BLaER1 treated with 17β-estradiol and CSF1 and Interleukin-3, amounts not matched to agents 10 nM and 100 nM (cell line): ENCODE results near the gene SPATA2.
A peak's percentile ranks its signal among the peaks of the same experiment; 100 is the strongest.

Experiments used
- H3K27ac ChIP-seq, 11 experiments: shearing (Covaris generic); formaldehyde crosslinking; 2 replicates each; pipeline ENCODE4 v1.8.1; 2022
- H3K27me3 ChIP-seq, 11 experiments: shearing (Covaris generic); formaldehyde crosslinking; 2 replicates each; pipeline ENCODE4 v1.8.1; 2022
- H3K36me3 ChIP-seq, 11 experiments: shearing (Covaris generic); formaldehyde crosslinking; 2 replicates each; pipeline ENCODE4 v1.8.1; 2022
- H3K4me1 ChIP-seq, 10 experiments: shearing (Covaris generic); formaldehyde crosslinking; 2 replicates each; pipeline ENCODE4 v1.8.1; 2022
- H3K4me2 ChIP-seq, 11 experiments: shearing (Covaris generic); formaldehyde crosslinking; 2 replicates each; pipeline ENCODE4 v1.8.1; 2022
- H3K4me3 ChIP-seq, 10 experiments: shearing (Covaris generic); formaldehyde crosslinking; 2 replicates each; pipeline ENCODE4 v1.8.1; 2022
- H3K9ac ChIP-seq, 11 experiments: shearing (Covaris generic); formaldehyde crosslinking; 2 replicates each; pipeline ENCODE4 v1.8.1; 2022
- H3K9me3 ChIP-seq, 11 experiments: shearing (Covaris generic); formaldehyde crosslinking; replicated peaks in 1 of 11; 2 replicates each; pipeline ENCODE4 v1.8.1; 2022
- H4K20me1 ChIP-seq, 11 experiments: shearing (Covaris generic); formaldehyde crosslinking; 2 replicates each; pipeline ENCODE4 v1.8.1; 2022
- Cebpa-rat ChIP-seq, 11 experiments: shearing (Covaris generic); IDR thresholded peaks; 2 replicates each; pipeline ENCODE4 v1.8.1; 2022

The SPATA2 gene

DNA sequence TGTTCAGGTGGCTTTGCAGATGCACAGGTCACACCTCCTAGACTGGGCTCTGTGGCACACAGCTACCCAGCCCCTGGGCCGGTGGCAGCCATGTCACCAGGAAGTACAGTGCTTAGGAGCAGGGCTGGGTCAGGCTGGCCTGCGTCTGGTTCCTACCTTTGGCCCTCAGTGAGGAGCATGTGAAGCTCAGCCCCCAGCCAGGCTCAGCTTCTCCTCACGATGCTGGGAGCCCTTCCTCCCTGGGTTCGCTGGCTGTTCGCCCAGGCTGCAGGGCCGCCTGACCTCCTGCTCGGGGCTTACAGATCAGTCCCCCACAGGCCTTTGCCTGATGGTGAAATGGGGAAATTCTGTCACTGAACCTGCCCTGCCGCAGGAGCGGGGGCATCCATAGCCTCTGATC is 23.1 kb downstream of the SPATA2 start:
- Histone ChIP-seq H4K20me1 (peaks cover 0 to 14% (median 0%) of the 10 kb centered on the region in 11 experiments; a peak in 5 of 22 replicates), H3K27me3 (no peaks in the 10 kb centered on the region), H3K36me3 (no peaks in the 10 kb centered on the region; a peak in 1 of 22 replicates), H3K9ac (peak overlapping the region in 8 of 11 experiments; percentile 22 to 79 (median 31); a peak in 12 of 22 replicates), H3K4me1 (peaks cover 63 to 86% (median 82%) of the 10 kb centered on the region in 10 experiments), H3K4me2 (peak overlapping the region; percentile 31 to 92 (median 56)), H3K4me3 (no peak overlapping the region), H3K9me3 (peaks cover 0 to 1% (median 0%) of the 10 kb centered on the region in 11 experiments; a peak in 5 of 22 replicates), H3K27ac (peak overlapping the region in 9 of 11 experiments; percentile 2 to 88 (median 59); a peak in 17 of 22 replicates)
- TF ChIP-seq Cebpa-rat (IDR thresholded peaks at IDR 0.05), result no peak

DNA sequence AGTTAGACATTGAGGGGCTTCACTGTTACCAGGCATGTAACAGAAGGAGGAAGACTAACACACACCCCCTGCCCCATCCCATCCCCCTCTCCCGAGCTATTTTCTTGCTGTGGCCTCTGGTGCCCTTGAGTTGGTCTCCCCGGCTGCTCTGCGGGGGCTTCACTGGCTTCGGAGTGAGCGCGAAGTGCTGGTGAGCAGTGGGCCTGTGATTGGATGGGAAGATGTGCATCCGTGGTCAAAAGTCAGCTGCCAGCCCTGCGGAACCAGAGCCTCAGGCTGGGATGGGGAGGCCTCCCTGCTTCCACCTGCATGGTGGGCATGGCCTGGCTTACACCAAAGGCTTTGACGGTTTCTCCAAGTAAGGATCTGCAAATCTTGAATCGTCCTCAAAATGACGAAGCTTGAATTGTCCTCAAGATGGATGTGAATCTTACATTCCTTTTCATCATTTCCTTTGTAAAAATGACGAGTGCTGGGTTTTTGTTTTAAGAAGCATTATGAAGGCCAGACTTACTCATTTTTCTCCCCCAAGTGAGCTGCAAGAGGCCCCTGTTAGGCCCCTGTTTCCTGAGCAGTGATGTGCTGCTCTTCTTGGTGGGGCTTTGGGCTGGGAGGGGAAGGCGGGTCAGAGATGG is 23.7 kb downstream of the SPATA2 start:
- peaks cover 0 to 19% (median 0%) of the 10 kb centered on the region in 11 experiments; a peak in 5 of 22 replicates for H4K20me1 ChIP-seq
- H3K36me3 ChIP-seq, result peaks cover 0 to 2% (median 0%) of the 10 kb centered on the region in 11 experiments; a peak in 1 of 22 replicates
- no peak overlapping the region for H3K4me3 ChIP-seq
- no peak for TF ChIP-seq Cebpa-rat (IDR thresholded peaks at IDR 0.05)
- peak overlapping the region in 4 of 11 experiments; percentile 5 to 79 (median 42); a peak in 4 of 22 replicates for H3K9ac ChIP-seq
- H3K4me2 ChIP-seq, result peak overlapping the region; percentile 31 to 92 (median 79); a peak in 15 of 22 replicates
- H3K9me3 ChIP-seq, result no peaks in the 10 kb centered on the region
- no peaks in the 10 kb centered on the region for H3K27me3 ChIP-seq
- H3K4me1 ChIP-seq, result peaks cover 70 to 91% (median 87%) of the 10 kb centered on the region in 10 experiments
- peak overlapping the region in 8 of 11 experiments; percentile 7 to 88 (median 82); a peak in 14 of 22 replicates for H3K27ac ChIP-seq

DNA sequence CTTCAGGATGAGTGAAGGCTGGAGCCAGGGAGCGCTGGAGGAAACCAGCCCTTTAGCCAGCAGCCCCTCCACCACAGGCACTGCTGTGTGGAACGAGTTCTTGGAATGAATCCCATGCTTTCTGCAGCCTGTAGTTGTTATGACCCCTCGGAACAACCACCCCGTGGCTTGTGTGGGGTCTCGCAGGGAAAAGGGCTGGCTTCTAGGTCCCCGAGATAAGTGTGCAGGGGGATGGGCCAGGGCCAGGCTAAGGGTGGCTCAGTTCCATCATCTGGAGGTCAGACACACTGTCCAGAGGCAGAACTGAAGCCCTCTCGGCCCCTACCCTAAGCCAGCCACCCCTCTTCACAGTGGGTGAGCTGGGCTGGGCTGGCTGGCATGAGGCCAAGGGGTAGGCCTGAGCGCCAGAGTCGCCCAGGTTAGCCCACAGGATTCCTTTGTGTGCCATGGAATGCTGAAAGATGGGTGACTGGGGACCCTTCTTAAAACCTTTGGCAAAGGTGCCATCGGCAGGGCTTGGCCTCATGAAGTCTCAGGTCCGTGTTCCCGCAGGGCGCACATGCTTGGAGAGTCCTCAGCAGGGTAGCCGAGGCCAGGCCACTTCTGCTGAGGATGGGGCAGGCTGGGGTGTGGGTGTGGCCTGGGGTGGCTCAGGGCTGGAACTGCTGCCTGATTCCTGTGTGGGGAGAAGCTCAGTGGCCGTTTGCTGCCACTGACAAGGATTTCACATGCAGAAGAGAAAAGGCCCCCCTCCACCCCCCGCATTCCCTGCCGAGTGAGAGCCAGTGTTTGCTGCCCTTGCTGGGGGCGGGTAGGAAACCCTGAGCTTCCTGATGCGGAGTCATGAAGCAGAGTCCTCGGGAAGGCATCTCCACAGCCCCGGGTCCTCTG is 24.6 kb downstream of the SPATA2 start:
- peaks cover 0 to 8% (median under 1%) of the 10 kb centered on the region in 11 experiments; a peak in 8 of 22 replicates for H3K36me3 ChIP-seq
- H3K27ac ChIP-seq, result peak overlapping the region in 9 of 11 experiments; percentile 1 to 88 (median 79); a peak in 16 of 22 replicates
- peak overlapping the region in 7 of 11 experiments; percentile 5 to 81 (median 63); a peak in 11 of 22 replicates for H3K9ac ChIP-seq
- peaks cover 0 to 21% (median 0%) of the 10 kb centered on the region in 11 experiments; a peak in 5 of 22 replicates for H4K20me1 ChIP-seq
- peak overlapping the region in 10 of 11 experiments; percentile 45 to 92 (median 80); a peak in 18 of 22 replicates for H3K4me2 ChIP-seq
- H3K4me3 ChIP-seq, result no peak overlapping the region
- H3K27me3 ChIP-seq, result no peaks in the 10 kb centered on the region
- no peak for TF ChIP-seq Cebpa-rat (IDR thresholded peaks at IDR 0.05)
- H3K9me3 ChIP-seq, result no peaks in the 10 kb centered on the region
- peaks cover 78 to 91% (median 86%) of the 10 kb centered on the region in 10 experiments for H3K4me1 ChIP-seq

DNA sequence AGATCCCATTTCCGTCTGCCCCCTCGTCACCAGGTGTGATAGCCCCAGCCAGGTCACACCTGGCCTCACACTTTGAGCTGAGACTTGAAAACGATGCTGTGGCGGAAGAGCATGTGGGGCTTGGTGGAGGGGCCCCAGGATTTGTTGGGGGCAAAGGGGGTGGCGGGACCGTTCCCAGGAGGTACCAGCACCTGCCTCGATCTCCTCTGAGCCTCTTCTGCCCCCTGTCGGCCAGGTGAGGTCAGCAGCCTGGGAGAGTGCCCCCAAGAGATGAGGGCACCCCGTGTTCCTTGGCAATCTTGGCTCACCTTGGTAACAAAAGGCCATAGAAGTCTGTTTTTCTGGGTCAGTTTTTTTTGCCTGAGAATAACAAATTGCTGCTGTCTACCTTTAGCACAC is 25.4 kb downstream of the SPATA2 start:
- peak overlapping the region in 1 of 10 experiments; percentile 18; a peak in 1 of 20 replicates for H3K4me3 ChIP-seq
- peaks cover 0 to 21% (median 0%) of the 10 kb centered on the region in 11 experiments; a peak in 5 of 22 replicates for H4K20me1 ChIP-seq
- H3K27ac ChIP-seq, result peak overlapping the region in 9 of 11 experiments; percentile 52 to 88 (median 79); a peak in 17 of 22 replicates
- H3K4me2 ChIP-seq, result peak overlapping the region; percentile 73 to 92 (median 81)
- H3K9me3 ChIP-seq, result no peaks in the 10 kb centered on the region
- peaks cover 83 to 95% (median 87%) of the 10 kb centered on the region in 10 experiments for H3K4me1 ChIP-seq
- H3K27me3 ChIP-seq, result no peaks in the 10 kb centered on the region
- H3K36me3 ChIP-seq, result peaks cover 2 to 16% (median 8%) of the 10 kb centered on the region in 11 experiments; a peak in 14 of 22 replicates
- TF ChIP-seq Cebpa-rat (IDR thresholded peaks at IDR 0.05), result no peak
- peak overlapping the region in 9 of 11 experiments; percentile 30 to 81 (median 70); a peak in 16 of 22 replicates for H3K9ac ChIP-seq

DNA sequence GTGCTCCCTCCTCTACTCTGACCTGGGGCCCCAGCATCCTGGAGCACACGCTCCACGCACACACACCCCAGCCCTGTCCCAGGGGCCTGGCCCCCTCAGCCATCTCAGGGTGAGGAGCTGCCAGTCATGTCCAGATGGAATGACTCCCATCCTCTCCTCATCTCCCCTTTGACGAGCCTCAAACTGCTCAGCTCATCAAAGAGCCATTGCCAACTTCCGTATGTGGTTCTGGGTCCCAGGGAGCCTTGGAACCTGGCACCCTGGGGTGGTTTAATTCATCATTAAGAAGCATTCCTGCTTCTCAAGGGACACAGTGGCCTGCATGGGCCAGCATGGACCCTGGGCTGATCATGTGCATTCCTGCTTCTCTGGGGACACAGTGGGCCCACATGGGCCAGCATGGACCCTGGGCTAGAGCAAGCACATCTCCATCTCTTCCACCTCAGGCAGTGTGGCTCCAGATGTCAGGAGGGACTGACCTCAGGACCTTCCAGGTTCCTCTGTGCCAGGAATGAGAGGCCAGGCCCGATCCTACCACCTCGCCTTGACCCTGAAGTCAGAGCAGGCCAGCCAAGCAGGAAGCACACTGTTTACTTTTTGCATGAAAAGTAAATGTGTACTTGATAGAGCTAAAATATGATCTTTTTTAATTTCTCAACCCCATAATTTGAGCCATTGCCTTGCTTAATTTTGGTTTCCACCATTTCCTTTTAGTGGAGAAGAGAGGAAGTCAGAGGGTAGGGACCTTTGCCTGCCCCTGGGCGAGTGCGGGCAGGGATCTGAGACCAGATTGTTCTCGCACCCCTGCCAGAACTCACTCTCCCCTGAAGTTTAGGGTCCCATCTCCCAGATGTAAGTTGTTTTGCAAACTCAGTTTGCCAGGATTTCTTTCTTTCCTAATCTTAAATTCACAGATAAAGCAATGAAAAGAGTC is 26.1 kb downstream of the SPATA2 start:
- 0 out of 22 replicates have a peak, but pooled peaks of 1 of the 11 experiments have one; percentile 21 for TF ChIP-seq Cebpa-rat (IDR thresholded peaks at IDR 0.05)
- Histone ChIP-seq H3K36me3 (peaks cover 9 to 22% (median 15%) of the 10 kb centered on the region in 11 experiments; a peak in 17 of 22 replicates), H3K27me3 (no peaks in the 10 kb centered on the region), H3K4me3 (peak overlapping the region in 2 of 10 experiments; percentile 1 to 18; a peak in 2 of 20 replicates), H3K4me2 (peak overlapping the region; percentile 73 to 92 (median 81)), H3K4me1 (peaks cover 80 to 100% (median 93%) of the 10 kb centered on the region in 10 experiments), H3K9ac (peak overlapping the region in 10 of 11 experiments; percentile 16 to 81 (median 67); a peak in 19 of 22 replicates), H3K27ac (peak overlapping the region in 9 of 11 experiments; percentile 52 to 88 (median 79); a peak in 18 of 22 replicates), H4K20me1 (peaks cover 0 to 21% (median 0%) of the 10 kb centered on the region in 11 experiments; a peak in 5 of 22 replicates), H3K9me3 (no peaks in the 10 kb centered on the region)

DNA sequence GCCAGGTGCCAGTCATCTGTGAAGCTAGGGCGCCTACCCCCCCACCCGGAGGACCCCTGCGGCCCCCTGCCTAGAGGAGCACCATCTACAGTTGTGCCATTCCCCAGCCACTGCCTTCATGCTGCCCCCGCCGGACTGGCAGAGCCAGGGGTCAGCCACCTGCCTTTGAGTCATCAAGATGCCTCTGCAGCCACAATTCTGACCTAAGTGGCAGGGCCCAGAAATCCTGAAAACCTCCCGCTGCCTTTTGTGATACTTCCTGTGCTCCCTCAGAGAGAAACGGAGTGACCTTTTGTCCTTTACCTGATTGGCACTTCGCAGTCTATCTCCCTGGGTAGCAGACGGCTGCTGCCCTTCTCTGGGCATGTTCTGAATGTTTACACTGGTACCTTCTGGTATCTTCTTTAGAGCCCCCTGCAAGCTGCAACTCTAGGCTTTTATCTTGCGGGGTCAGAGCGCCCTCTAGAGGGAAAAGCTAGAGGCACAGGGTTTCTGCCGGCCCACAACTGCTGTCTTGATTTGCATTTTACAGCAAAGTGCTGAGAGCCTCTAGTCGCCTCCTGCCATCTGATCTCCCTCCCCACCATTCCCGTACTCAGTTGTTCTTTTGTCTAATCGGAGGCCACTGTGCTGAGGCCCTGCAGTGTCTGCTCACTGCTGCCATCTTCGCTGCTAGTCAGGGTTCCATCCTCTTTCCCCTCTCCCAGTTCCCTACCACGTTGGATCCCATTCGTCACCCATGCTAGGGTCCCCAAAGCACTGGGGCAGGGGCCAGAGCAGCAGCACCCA is 26.9 kb downstream of the SPATA2 start:
- Histone ChIP-seq H3K4me2 (peak overlapping the region; percentile 73 to 92 (median 81)), H3K4me3 (no peak overlapping the region; a peak in 1 of 20 replicates), H3K4me1 (peaks cover 72 to 92% (median 88%) of the 10 kb centered on the region in 10 experiments), H3K27me3 (no peaks in the 10 kb centered on the region), H4K20me1 (peaks cover 0 to 21% (median 0%) of the 10 kb centered on the region in 11 experiments; a peak in 5 of 22 replicates), H3K27ac (peak overlapping the region in 9 of 11 experiments; percentile 52 to 88 (median 80); a peak in 17 of 22 replicates), H3K9ac (peak overlapping the region in 9 of 11 experiments; percentile 30 to 81 (median 74); a peak in 19 of 22 replicates), H3K36me3 (peaks cover 16 to 28% (median 22%) of the 10 kb centered on the region in 11 experiments), H3K9me3 (no peaks in the 10 kb centered on the region)
- no peak for TF ChIP-seq Cebpa-rat (IDR thresholded peaks at IDR 0.05)
